T-helper 2 cell treated with Interferon-gamma antibody and Interleukin-4, amounts not matched to agents 5 μg/mL and 100 μg/mL, for 36 hours (primary cell): ENCODE data around the gene SUPT16H.
"Not testable (repeated sequence)": the region's sequence is repeated elsewhere in the genome, so short reads cannot be mapped to it uniquely, and the experiment has no call there.

Experiments used
- DNase-seq: peaks from one replicate; pipeline ENCODE4 v3.0.0; 2021; ENCODE audit warnings: low spot score
- H3K27ac Mint-ChIP-seq: one replicate; pipeline ENCODE4 v1.8.0; 2021; ENCODE audit warnings: mild to moderate bottlenecking, mixed read lengths
- H3K27me3 Mint-ChIP-seq: one replicate; pipeline ENCODE4 v1.8.0; 2021; ENCODE audit warnings: low read depth, mixed read lengths
- H3K36me3 Mint-ChIP-seq: one replicate; pipeline ENCODE4 v1.8.0; 2021; ENCODE audit warnings: low read depth, mixed read lengths
- H3K4me1 Mint-ChIP-seq: one replicate; pipeline ENCODE4 v1.8.0; 2021; ENCODE audit warnings: low read depth, mixed read lengths
- H3K4me3 Mint-ChIP-seq: one replicate; pipeline ENCODE4 v1.8.0; 2022; ENCODE audit warnings: mild to moderate bottlenecking, moderate library complexity, mixed read lengths
- H3K9me3 Mint-ChIP-seq: one replicate; pipeline ENCODE4 v1.8.0; 2021; ENCODE audit warnings: mixed read lengths

The SUPT16H gene

DNA sequence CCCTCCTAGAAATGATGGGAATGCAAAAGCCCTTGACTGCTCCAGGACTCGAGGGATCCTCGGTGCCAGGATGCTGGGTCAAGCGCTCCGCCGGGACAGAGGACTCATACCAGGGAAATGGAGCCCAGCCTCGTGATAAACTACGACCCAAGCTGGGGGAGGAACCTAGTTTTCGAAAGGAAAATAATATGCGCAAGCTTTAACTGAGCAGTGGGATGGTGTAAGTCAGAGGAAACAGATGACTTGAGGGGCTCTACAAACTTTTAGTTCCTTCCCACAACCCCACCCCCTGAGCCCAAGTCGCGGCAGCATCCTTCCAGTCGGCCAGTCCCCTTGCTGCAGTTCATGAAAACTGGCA lies 654 bp upstream of the SUPT16H start:
- DNase-seq = no peak
- Mint-ChIP-seq H3K4me3 (peak overlapping the region; percentile 98), H3K27ac (peak overlapping the region; percentile 99), H3K4me1 (peaks cover 26% of the 10 kb centered on the region), H3K27me3 (no peaks in the 10 kb centered on the region), H3K36me3 (peaks cover 34% of the 10 kb centered on the region), H3K9me3 (no peaks in the 10 kb centered on the region)

DNA sequence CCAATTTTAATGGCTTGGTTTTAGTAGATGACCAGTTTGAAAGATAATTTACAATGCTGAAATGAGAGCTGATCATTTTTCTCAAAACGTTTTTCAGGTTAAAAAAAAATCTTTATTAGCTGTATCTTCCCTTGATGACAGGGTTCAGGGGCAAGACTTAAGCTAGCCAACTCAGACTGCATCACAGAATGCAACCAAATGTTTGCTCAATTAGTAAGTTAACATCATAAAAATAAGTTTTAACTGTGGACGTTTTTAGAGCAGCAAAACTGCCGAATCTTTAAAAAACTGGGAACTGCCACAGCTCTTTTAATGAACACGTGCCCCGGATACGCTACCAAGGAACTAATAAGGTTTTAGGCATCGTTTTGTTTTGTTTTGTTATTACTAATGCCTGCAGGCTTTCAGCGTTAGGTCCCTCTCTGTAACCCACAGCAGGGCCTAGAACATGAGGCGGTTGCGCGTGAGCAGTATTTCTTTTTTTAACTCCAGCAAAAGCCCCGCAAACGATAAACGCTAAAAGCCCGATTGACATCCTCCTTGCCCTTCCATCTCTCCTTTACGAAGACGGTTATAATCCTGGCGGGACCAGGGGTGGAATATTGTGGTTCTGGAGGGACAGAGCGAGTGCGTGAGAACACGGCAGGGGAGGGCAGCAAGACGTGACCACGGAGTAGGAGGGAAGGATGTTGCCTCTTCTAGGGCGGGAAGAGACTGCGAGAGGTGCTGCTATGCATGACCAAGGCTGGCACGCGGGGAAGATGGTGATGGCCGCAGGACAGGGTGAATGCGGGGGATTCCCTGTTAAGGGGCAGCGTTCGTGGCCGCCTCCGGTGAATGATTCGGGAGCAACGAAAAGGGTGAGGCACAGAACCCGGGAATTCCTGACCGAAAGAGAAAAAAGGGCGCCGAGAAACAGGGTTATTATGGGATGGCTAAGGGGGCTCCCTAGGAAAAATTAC lies 652 bp downstream of the SUPT16H start:
- Mint-ChIP-seq H3K27ac (peak overlapping the region; percentile 99), H3K4me1 (peaks cover 33% of the 10 kb centered on the region), H3K9me3 (no peaks in the 10 kb centered on the region), H3K27me3 (no peaks in the 10 kb centered on the region), H3K4me3 (peak overlapping the region; percentile 98), H3K36me3 (peaks cover 33% of the 10 kb centered on the region)
- peak; percentile 53 for DNase-seq

DNA sequence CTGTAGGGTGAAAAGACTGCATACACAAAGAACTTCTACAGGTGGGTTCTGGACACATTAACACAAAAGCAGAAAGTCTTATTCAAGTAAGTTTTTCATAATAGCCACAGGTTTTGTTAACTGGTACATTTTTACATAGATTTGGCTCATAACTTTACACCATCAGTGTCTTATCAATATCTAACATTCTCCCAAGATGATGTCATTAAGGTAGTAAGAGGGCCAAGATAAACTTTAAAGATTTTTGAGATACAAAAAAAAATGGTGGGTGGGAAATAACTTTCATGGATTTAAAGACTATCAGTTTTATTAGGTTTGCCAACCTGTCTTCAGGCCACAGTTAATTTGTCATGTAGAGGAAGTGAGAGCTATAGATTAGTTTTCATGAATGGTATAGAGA lies 1.7 kb downstream of the SUPT16H start:
- Mint-ChIP-seq H3K4me3 (peak overlapping the region; percentile 98), H3K36me3 (peaks cover 41% of the 10 kb centered on the region), H3K9me3 (no peaks in the 10 kb centered on the region), H3K27ac (peak overlapping the region; percentile 99), H3K27me3 (no peaks in the 10 kb centered on the region), H3K4me1 (peaks cover 38% of the 10 kb centered on the region)
- no peak for DNase-seq

DNA sequence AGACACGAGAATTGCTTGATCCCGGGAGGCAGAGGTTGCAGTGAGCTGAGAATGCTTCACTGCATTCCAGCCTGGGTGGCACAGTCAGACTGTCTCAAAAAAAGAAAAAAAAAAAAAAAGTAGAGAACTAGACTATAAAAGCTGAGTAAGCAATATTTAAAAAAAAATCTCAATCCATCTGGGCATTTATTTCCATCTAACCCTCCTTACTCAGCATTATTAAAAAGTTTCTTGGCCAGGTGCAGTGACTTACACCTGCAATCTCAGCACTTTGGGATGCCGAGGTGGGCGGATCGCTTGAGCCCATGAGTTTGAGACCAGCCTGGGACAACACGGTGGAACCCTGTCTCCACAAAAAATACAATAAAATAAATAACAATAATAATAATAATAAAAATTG lies 4.5 kb downstream of the SUPT16H start:
- Mint-ChIP-seq H3K27me3 (no peaks in the 10 kb centered on the region), H3K27ac (no peak overlapping the region), H3K4me1 (peaks cover 35% of the 10 kb centered on the region), H3K4me3 (peak overlapping the region; percentile 5), H3K9me3 (no peaks in the 10 kb centered on the region), H3K36me3 (peaks cover 36% of the 10 kb centered on the region)
- DNase-seq = no peak

DNA sequence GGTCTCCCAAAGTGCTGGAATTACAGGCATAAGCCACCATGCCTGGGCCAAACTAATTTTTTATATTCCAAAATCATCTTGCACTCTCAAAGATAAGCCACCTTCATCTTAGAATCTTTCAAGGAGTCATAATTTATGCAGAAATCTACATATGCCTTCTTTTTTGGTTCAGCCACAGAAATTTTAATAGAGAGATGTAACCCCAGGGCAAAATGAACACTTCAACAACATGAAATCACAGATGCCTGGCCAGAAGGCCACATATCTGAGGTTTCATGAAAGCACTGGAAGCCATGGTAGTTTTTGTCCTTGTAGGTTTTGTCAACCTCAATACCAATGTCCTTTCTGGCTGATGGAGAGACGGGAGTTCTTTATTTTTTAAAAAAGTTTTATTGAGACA lies 9.8 kb downstream of the SUPT16H start:
- no peak overlapping the region for H3K27ac Mint-ChIP-seq
- DNase-seq = no peak
- no peak overlapping the region for H3K4me3 Mint-ChIP-seq
- peaks cover 53% of the 10 kb centered on the region for H3K36me3 Mint-ChIP-seq
- H3K4me1 Mint-ChIP-seq = peaks cover 18% of the 10 kb centered on the region
- no peaks in the 10 kb centered on the region for H3K9me3 Mint-ChIP-seq
- no peaks in the 10 kb centered on the region for H3K27me3 Mint-ChIP-seq

DNA sequence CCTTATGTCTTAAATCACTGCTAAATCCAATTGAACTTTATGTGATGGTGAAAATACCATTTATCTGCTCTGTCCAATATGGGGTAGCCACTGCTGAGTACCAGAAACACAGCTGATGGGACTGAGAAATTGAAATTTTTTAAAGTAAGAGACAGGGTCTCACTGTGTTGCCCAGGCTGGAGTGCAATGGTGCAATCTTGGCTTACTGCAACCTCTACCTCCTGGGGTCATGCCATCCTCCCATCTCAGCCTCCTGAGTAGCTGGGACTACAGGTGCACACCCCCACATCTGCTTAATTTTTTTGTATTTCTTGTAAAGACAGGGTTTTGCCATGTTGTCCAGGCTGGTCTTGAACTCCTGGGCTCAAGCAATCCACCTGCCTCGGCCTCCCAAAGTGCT lies 11.0 kb downstream of the SUPT16H start:
- not testable (repeated sequence) for H3K4me1 Mint-ChIP-seq, DNase-seq, H3K9me3 Mint-ChIP-seq, H3K27me3 Mint-ChIP-seq, H3K4me3 Mint-ChIP-seq, H3K27ac Mint-ChIP-seq
- peaks cover 58% of the 10 kb centered on the region for H3K36me3 Mint-ChIP-seq

DNA sequence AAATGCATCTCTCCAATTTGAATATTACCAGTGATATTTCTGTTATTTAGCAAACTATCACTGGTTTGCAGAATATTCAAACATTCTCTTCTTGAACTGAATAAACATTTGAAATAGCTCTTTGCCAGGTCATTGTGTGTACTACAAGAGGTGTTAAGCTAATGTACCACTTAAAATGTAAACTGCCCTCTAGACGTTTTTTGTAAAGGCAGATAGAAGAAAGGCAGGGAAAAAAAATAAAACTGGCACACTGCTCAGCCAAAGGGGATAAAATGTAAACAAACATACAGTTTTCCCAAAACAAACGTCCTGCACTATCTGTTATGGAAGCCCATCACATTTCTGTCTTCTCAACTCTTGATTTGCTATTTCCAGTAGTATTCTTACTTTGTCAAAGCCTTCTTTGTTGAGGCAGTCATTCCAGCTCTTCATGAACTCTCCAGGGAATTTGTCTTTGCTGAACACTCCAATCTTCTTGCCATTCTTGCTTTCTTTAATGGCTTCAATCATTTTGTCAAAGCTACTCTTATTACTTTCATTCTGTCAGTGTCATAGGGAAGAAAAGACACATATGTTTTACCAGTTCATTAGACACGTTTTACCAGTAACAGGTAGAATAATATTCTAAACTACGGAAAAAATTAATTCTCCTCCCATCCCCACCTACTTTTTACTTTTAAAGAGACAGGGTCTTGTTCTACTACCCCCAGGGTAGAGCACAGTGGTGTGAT lies 13.7 kb downstream of the SUPT16H start:
- Mint-ChIP-seq H3K27me3 (no peaks in the 10 kb centered on the region), H3K4me1 (peaks cover 12% of the 10 kb centered on the region), H3K4me3 (no peak overlapping the region), H3K36me3 (peaks cover 64% of the 10 kb centered on the region), H3K27ac (peak overlapping the region; percentile 20), H3K9me3 (no peaks in the 10 kb centered on the region)
- no peak for DNase-seq

DNA sequence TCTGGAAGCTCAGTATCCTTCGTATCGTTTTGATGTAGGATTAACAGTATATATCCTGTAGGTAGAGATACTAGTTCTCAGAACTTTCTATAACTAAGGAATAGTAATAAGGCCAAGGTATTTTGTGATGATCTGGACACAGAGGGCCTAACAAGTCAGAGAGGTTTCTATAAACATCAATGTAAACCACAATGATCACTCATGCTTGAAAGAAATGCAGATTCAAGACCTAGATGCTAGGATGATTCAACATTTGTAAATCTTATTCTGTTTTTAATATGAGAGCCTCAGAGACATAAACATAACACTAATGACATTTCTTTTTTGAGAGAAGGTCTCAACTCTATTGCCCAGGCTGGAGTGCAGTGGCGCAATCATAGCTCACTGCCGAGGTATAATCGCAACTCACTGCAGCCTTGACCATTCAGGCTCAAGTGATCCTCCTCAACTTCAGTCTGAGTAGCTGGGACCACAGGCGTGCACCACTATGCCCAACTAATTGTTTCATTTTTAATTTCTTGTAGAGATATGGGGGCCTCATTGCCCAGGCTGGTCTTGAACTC lies 16.2 kb downstream of the SUPT16H start:
- Mint-ChIP-seq H3K4me3 (no peak overlapping the region), H3K36me3 (peaks cover 73% of the 10 kb centered on the region), H3K27me3 (no peaks in the 10 kb centered on the region), H3K27ac (no peak overlapping the region), H3K9me3 (no peaks in the 10 kb centered on the region), H3K4me1 (peaks cover 10% of the 10 kb centered on the region)
- no peak for DNase-seq

DNA sequence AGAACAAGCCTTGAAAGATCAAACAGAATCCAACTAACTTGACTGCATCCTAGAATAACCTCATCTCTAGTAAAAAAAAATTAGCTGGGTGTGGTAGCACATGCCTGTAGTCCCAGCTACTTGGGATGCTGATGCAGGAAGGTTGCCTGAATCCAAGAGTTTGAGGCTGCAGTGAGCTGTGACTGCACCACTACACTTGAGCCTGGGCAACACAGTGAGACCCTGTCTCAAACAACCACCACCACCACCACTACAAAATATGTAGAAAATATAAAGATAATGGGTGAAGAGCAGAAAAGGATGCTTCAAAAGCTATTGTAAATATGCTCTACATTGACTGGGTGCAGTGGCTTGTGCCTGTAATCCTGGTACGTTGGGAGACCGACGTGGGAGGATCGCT lies 27.3 kb downstream of the SUPT16H start:
- H3K4me3 Mint-ChIP-seq = no peak overlapping the region
- no peaks in the 10 kb centered on the region for H3K9me3 Mint-ChIP-seq
- no peaks in the 10 kb centered on the region for H3K27me3 Mint-ChIP-seq
- no peak overlapping the region for H3K27ac Mint-ChIP-seq
- H3K4me1 Mint-ChIP-seq = no peaks in the 10 kb centered on the region
- peaks cover 77% of the 10 kb centered on the region for H3K36me3 Mint-ChIP-seq
- DNase-seq = no peak

DNA sequence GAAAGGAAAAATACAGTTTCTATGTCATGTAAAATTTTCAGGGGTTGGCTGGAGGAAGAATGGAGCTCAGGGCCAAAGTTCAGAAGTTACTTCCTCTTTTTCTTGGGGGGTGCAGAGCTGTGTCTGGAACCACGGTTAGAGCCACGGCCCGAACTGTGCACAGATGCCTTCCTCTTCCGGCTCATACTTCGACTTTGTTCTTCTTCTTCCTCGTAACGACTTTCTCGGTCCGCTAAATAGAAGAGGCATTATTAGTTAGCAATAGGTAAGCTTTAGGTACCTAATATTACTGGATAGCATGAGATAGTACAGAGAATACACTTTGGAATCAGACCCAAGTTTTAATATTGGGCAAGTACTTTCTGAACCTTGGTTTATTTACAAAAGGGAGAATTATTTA lies 31.2 kb downstream of the SUPT16H start:
- Mint-ChIP-seq H3K4me3 (no peak overlapping the region), H3K27ac (no peak overlapping the region), H3K9me3 (no peaks in the 10 kb centered on the region), H3K27me3 (peaks cover 2% of the 10 kb centered on the region), H3K36me3 (peaks cover 57% of the 10 kb centered on the region), H3K4me1 (no peaks in the 10 kb centered on the region)
- no peak for DNase-seq

DNA sequence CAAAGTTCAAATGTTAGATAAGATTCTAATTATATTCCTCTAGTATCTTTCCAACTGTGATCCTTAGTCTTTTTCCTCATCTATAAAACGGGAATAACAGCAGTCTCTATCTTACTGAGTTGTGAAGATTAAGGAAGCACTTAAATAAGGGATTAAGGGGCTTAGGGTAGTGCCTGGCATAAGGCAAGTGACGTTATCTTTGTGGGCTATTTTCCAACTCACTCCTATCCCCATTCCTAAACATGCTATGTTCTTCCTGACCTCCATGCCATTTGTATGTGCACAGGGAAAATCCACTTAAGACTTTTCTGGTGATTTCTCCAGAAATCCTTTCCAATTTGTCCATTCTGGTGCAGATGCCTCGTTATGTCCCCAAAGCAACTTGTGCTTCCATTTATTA lies 33.3 kb downstream of the SUPT16H start:
- H3K36me3 Mint-ChIP-seq = peaks cover 43% of the 10 kb centered on the region
- no peak overlapping the region for H3K4me3 Mint-ChIP-seq
- DNase-seq = no peak
- H3K27ac Mint-ChIP-seq = no peak overlapping the region
- no peaks in the 10 kb centered on the region for H3K4me1 Mint-ChIP-seq
- no peaks in the 10 kb centered on the region for H3K9me3 Mint-ChIP-seq
- peaks cover 6% of the 10 kb centered on the region for H3K27me3 Mint-ChIP-seq

DNA sequence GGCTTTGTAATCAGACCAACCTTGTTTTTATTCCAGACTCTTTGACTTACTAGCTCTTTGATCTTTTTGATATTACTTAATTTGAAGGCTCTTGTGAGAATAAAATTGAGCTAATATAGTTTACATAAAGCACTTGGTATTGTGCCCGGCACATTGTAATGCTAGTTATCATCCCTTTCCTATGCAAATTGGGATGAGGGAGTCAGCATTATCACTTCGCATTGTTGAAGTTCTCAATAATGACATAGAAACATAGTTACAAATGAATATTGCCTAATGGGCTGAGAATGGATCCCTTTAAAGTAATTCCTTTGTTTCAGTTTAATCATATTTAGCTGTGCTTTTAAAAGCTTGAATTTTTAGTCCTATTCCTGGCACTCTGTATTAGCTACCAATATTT lies 36.6 kb downstream of the SUPT16H start:
- peaks cover 9% of the 10 kb centered on the region for H3K27me3 Mint-ChIP-seq
- no peak overlapping the region for H3K4me3 Mint-ChIP-seq
- peaks cover 6% of the 10 kb centered on the region for H3K4me1 Mint-ChIP-seq
- H3K9me3 Mint-ChIP-seq = no peaks in the 10 kb centered on the region
- no peak overlapping the region for H3K27ac Mint-ChIP-seq
- no peak for DNase-seq
- H3K36me3 Mint-ChIP-seq = peaks cover 16% of the 10 kb centered on the region

DNA sequence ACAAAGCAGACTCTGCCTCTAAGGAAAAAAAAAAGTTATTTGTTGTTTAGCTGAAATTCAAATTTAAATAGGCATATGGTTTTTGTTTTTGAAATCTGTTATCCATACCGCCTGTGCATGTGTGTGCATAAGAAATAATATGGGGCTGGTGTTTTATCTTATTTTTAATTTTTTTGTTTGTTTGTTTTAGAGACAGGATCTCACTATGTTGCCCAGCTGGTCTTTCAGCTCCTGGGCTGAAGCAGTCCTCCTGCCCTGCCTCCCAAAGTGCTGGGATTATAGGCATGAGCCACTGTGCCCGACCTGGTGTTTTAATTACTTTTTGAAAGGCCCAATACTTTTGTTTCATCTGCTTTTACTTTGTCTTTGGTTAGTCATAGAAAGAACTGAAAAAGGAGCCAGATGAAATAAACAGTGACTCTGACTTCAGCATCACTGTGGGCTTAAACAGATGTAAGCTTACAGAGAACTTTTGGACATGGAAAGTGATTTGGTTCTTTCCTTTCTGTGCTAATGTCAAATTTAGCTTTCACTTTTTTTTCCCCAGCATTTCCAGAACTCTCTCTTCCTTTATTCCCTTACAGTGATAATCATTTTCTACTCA lies 37.2 kb downstream of the SUPT16H start:
- peaks cover 9% of the 10 kb centered on the region for H3K27me3 Mint-ChIP-seq
- peaks cover 11% of the 10 kb centered on the region for H3K36me3 Mint-ChIP-seq
- peaks cover 6% of the 10 kb centered on the region for H3K4me1 Mint-ChIP-seq
- DNase-seq = no peak
- no peak overlapping the region for H3K4me3 Mint-ChIP-seq
- no peaks in the 10 kb centered on the region for H3K9me3 Mint-ChIP-seq
- H3K27ac Mint-ChIP-seq = no peak overlapping the region
